ENCODE data around the gene SORCS2.
A peak's percentile ranks its signal among the peaks of the same experiment; 100 is the strongest.

The SORCS2 gene

GRCh38 chr4:7556558-7556957 lies 364.2 kb downstream of the SORCS2 start:
- Mint-ChIP-seq H3K27me3 (peaks cover 0 to 12% of the 10 kb centered on the region in 2 donors), H3K4me3 (no peak overlapping the region), H3K9me3 (peaks cover 11 to 25% of the 10 kb centered on the region in 2 donors), H3K27ac (no peak overlapping the region), H3K36me3 (ENCODE audit: insufficient read depth) (no peaks in the 10 kb centered on the region), H3K4me1 (ENCODE audit: low read depth in 2 of 2) (no peaks in the 10 kb centered on the region)
- no peak for DNase-seq
- no peak for ATAC-seq (replicated peaks)

- ATAC-seq (replicated peaks), result no peak
- no peak overlapping the region for H3K27ac Mint-ChIP-seq
- H3K9me3 Mint-ChIP-seq, result peaks cover 11 to 20% of the 10 kb centered on the region in 2 donors
- no peaks in the 10 kb centered on the region for H3K4me1 Mint-ChIP-seq (ENCODE audit: low read depth in 2 of 2)
- H3K27me3 Mint-ChIP-seq, result peaks cover 0 to 12% of the 10 kb centered on the region in 2 donors
- H3K36me3 Mint-ChIP-seq (ENCODE audit: insufficient read depth), result no peaks in the 10 kb centered on the region
- no peak for DNase-seq
- H3K4me3 Mint-ChIP-seq, result no peak overlapping the region
Observed at GRCh38 chr4:7557456-7557855, 365.1 kb downstream of the SORCS2 start.

GRCh38 chr4:7558436-7558835 lies 366.1 kb downstream of the SORCS2 start:
- Mint-ChIP-seq H3K27ac (no peak overlapping the region), H3K4me3 (no peak overlapping the region), H3K9me3 (peaks cover 5 to 13% of the 10 kb centered on the region in 2 donors), H3K27me3 (peaks cover 0 to 12% of the 10 kb centered on the region in 2 donors), H3K36me3 (ENCODE audit: insufficient read depth) (no peaks in the 10 kb centered on the region), H3K4me1 (ENCODE audit: low read depth in 2 of 2) (no peaks in the 10 kb centered on the region)
- DNase-seq (no peak), ATAC-seq (replicated peaks) (no peak)

GRCh38 chr4:7559316-7559715 lies 367.0 kb downstream of the SORCS2 start:
- Mint-ChIP-seq H3K9me3 (peaks cover 3 to 13% of the 10 kb centered on the region in 2 donors), H3K27ac (no peak overlapping the region), H3K27me3 (peaks cover 0 to 12% of the 10 kb centered on the region in 2 donors), H3K4me3 (no peak overlapping the region), H3K4me1 (ENCODE audit: low read depth in 2 of 2) (no peaks in the 10 kb centered on the region), H3K36me3 (ENCODE audit: insufficient read depth) (no peaks in the 10 kb centered on the region)
- ATAC-seq (replicated peaks), result no peak
- DNase-seq, result no peak

GRCh38 chr4:7559741-7560395 lies 367.5 kb downstream of the SORCS2 start:
- Mint-ChIP-seq H3K4me3 (no peak overlapping the region), H3K36me3 (ENCODE audit: insufficient read depth) (no peaks in the 10 kb centered on the region), H3K9me3 (peaks cover 3 to 8% of the 10 kb centered on the region in 2 donors), H3K4me1 (ENCODE audit: low read depth in 2 of 2) (no peaks in the 10 kb centered on the region), H3K27me3 (peaks cover 0 to 12% of the 10 kb centered on the region in 2 donors), H3K27ac (no peak overlapping the region)
- ATAC-seq (replicated peaks), result no peak
- DNase-seq, result no peak

GRCh38 chr4:7561557-7561956 lies 369.2 kb downstream of the SORCS2 start:
- Mint-ChIP-seq H3K36me3 (ENCODE audit: insufficient read depth) (no peaks in the 10 kb centered on the region), H3K9me3 (peaks cover 2 to 7% of the 10 kb centered on the region in 2 donors), H3K4me1 (ENCODE audit: low read depth in 2 of 2) (no peaks in the 10 kb centered on the region), H3K27ac (no peak overlapping the region), H3K4me3 (no peak overlapping the region), H3K27me3 (peaks cover 0 to 10% of the 10 kb centered on the region in 2 donors)
- ATAC-seq (replicated peaks), result no peak
- no peak for DNase-seq

- H3K9me3 Mint-ChIP-seq, result no peaks in the 10 kb centered on the region
- H3K36me3 Mint-ChIP-seq (ENCODE audit: insufficient read depth), result no peaks in the 10 kb centered on the region
- ATAC-seq (replicated peaks) (no peak), DNase-seq (no peak)
- no peaks in the 10 kb centered on the region for H3K27me3 Mint-ChIP-seq
- H3K4me1 Mint-ChIP-seq (ENCODE audit: low read depth in 2 of 2), result no peaks in the 10 kb centered on the region
- H3K27ac Mint-ChIP-seq, result no peak overlapping the region
- no peak overlapping the region for H3K4me3 Mint-ChIP-seq
Observed at GRCh38 chr4:7564242-7564641, 371.9 kb downstream of the SORCS2 start.

GRCh38 chr4:7565483-7565882 lies 373.1 kb downstream of the SORCS2 start:
- H3K36me3 Mint-ChIP-seq (ENCODE audit: insufficient read depth), result no peaks in the 10 kb centered on the region
- no peak overlapping the region for H3K4me3 Mint-ChIP-seq
- DNase-seq (no peak), ATAC-seq (replicated peaks) (no peak)
- H3K9me3 Mint-ChIP-seq, result no peaks in the 10 kb centered on the region
- no peaks in the 10 kb centered on the region for H3K27me3 Mint-ChIP-seq
- no peak overlapping the region for H3K27ac Mint-ChIP-seq
- H3K4me1 Mint-ChIP-seq (ENCODE audit: low read depth in 2 of 2), result no peaks in the 10 kb centered on the region

GRCh38 chr4:7569810-7570783 lies 377.8 kb downstream of the SORCS2 start:
- peaks cover 13 to 20% of the 10 kb centered on the region in 2 donors for H3K27me3 Mint-ChIP-seq
- DNase-seq (no peak), ATAC-seq (replicated peaks) (no peak)
- H3K9me3 Mint-ChIP-seq, result no peaks in the 10 kb centered on the region
- H3K36me3 Mint-ChIP-seq (ENCODE audit: insufficient read depth), result no peaks in the 10 kb centered on the region
- H3K27ac Mint-ChIP-seq, result no peak overlapping the region
- H3K4me3 Mint-ChIP-seq, result no peak overlapping the region
- no peaks in the 10 kb centered on the region for H3K4me1 Mint-ChIP-seq (ENCODE audit: low read depth in 2 of 2)

GRCh38 chr4:7571001-7571400 lies 378.7 kb downstream of the SORCS2 start:
- Mint-ChIP-seq H3K4me1 (ENCODE audit: low read depth in 2 of 2) (no peaks in the 10 kb centered on the region), H3K9me3 (peaks cover 5 to 8% of the 10 kb centered on the region in 2 donors), H3K27ac (no peak overlapping the region), H3K4me3 (no peak overlapping the region), H3K36me3 (ENCODE audit: insufficient read depth) (no peaks in the 10 kb centered on the region), H3K27me3 (peaks cover 13 to 27% of the 10 kb centered on the region in 2 donors)
- no peak for DNase-seq
- no peak for ATAC-seq (replicated peaks)

- Mint-ChIP-seq H3K4me1 (ENCODE audit: low read depth in 2 of 2) (no peaks in the 10 kb centered on the region), H3K27ac (no peak overlapping the region), H3K4me3 (no peak overlapping the region)
Observed at GRCh38 chr4:7571701-7572100, 379.4 kb downstream of the SORCS2 start.

GRCh38 chr4:7572894-7573293 lies 380.6 kb downstream of the SORCS2 start:
- H3K27me3 Mint-ChIP-seq, result peaks cover 13 to 33% of the 10 kb centered on the region in 2 donors
- no peak overlapping the region for H3K27ac Mint-ChIP-seq
- no peak overlapping the region for H3K4me3 Mint-ChIP-seq
- H3K36me3 Mint-ChIP-seq (ENCODE audit: insufficient read depth), result no peaks in the 10 kb centered on the region
- peaks cover 19 to 26% of the 10 kb centered on the region in 2 donors for H3K9me3 Mint-ChIP-seq
- no peaks in the 10 kb centered on the region for H3K4me1 Mint-ChIP-seq (ENCODE audit: low read depth in 2 of 2)
- DNase-seq, result no peak
- no peak for ATAC-seq (replicated peaks)

More at GRCh38 chr4:7571701-7572100, 379.4 kb downstream of the SORCS2 start:
- DNase-seq (no peak), ATAC-seq (replicated peaks) (no peak)
- Mint-ChIP-seq H3K27me3 (peaks cover 13 to 33% of the 10 kb centered on the region in 2 donors), H3K36me3 (ENCODE audit: insufficient read depth) (no peaks in the 10 kb centered on the region), H3K9me3 (peaks cover 12 to 15% of the 10 kb centered on the region in 2 donors)

- DNase-seq (no peak), ATAC-seq (replicated peaks) (no peak)
- Mint-ChIP-seq H3K9me3 (peaks cover 19 to 31% of the 10 kb centered on the region in 2 donors), H3K4me1 (ENCODE audit: low read depth in 2 of 2) (no peaks in the 10 kb centered on the region), H3K27me3 (peaks cover 13 to 33% of the 10 kb centered on the region in 2 donors), H3K27ac (peak overlapping the region in 1 of 2 donors; percentile 31), H3K36me3 (ENCODE audit: insufficient read depth) (no peaks in the 10 kb centered on the region), H3K4me3 (no peak overlapping the region)
Observed at GRCh38 chr4:7573576-7574091, 381.3 kb downstream of the SORCS2 start.
